HG03442 (cell line): ENCODE measurements around the gene KCNG3.
"Not testable (repeated sequence)": the region's sequence is repeated elsewhere in the genome, so short reads cannot be mapped to it uniquely, and the experiment has no call there.

ENCODE experiments used
- ATAC-seq: cut with Tn5 transposase; IDR thresholded peaks from one replicate; pipeline ENCODE4 v1.9.1; 2021; ENCODE audit warnings: mild to moderate bottlenecking, moderate library complexity; ENCODE audit not compliant: unreplicated experiment

KCNG3 gene

GRCh38 chr2:42435628-42436027 is 58.2 kb downstream of the KCNG3 start:
- ATAC-seq, result no peak

DNA sequence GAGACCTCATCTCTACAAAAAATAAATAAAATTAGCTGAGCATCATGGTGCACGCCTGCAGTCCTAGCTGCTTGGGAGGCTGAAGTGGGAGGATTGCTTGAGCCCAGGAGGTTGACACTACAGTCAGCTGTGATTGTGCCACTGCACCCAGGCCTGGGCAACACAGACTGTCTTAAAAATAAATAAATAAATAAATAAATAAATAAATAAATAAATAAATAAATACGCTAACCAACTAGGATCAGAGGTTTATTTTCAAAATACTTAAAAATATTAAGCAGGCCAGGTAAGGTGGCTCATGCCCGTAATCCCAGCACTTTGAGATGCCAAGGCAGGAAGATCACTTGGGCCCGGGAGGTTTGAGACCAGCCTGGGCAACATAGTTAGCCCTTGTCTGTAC is 63.6 kb downstream of the KCNG3 start:
- ATAC-seq, result no peak

DNA sequence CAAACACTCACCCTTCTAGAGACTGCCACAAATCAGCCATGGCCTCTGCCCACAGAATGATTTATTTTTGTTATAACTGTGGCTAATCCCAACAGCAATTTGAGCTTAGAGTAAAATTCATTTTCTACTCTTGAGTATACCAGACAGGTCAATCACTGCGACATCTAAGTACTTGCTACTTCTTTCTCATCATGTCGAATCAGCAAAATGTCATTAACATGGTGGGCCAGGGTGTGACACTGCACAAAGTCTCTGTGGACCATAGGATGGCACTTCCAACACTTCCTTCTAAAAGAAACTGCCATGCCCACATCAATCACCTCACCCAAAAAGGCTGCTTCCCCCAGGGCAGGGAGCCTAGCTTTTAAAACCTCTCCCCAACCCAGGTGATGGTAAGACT is 64.4 kb downstream of the KCNG3 start:
- no peak for ATAC-seq

DNA sequence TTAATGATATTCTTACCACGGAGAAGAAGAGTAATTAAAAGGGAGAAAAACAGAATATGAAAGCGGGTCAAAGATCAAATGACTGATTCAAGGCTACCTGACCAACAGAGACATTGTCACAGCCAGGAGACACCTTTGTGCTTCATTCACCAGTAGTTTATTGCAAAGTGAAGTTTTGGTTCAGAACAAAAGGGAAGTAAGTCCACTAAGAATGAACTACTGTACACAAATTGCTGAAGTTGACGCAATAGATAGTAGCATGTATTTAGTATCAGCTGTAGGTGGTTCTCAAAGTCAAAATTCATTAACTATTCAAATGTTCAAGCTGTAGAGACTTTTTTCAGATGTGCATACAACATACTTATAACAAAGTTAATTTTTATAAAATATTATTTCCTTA is 68.1 kb downstream of the KCNG3 start:
- no peak for ATAC-seq

GRCh38 chr2:42424033-42424432 is 69.7 kb downstream of the KCNG3 start:
- no peak for ATAC-seq

- ATAC-seq, result no peak
Measured at GRCh38 chr2:42421601-42422239, 72.1 kb downstream of the KCNG3 start.

DNA sequence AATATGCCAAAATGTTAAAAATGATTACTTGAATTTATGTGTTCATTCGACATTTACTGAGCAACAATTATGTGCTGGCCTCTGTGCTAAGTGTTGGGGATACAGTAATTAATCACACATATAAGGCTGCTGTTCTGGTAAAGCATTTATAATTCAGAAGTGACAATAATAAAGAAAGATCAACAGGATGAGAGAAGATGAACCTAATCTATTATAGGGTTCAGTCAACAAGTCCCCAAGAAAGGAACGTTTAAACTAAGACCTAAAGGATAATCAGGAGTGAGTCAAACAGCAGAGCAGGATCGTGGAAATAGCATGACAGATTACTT is 72.7 kb downstream of the KCNG3 start:
- ATAC-seq, result no peak

DNA sequence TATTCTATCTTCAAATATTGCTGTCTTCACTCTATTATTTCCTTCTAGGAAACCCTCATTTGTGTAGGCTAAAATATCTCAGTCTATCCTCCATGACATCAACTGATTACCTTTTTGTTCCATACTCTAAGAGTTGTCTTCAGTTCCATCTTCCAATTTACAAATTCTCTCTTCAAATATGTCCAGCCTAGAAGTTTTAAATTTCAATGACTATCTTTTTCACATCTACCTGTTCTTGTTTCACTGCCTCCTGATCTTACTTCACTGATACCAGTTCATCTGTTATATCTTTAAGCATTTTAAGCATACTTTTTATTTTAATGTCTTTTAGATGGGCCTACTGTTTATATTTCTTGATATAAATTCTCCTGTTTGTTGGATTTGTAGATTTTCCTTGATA is 79.1 kb downstream of the KCNG3 start:
- ATAC-seq, result no peak

DNA sequence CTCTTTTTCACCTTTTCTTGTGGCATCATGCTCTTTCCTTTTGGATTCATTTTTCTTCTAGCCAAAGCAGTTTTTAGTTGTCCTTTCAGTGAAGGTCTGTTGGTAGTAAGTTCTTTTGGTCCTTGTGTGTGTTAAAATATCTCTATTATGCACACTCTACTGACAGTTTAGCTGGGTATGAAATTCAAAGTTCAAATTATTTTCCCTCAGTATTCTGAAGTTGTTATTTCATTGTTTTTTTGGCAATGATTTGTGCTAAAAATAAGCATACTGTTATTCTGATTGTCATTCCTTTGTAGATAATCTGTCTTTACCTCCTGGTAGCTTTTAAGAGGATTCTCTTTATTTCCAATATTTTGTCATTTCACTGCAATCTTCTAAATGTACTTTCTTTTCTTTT is 79.6 kb downstream of the KCNG3 start:
- ATAC-seq, result no peak

GRCh38 chr2:42410742-42411514 is 82.9 kb downstream of the KCNG3 start:
- no peak for ATAC-seq

GRCh38 chr2:42408009-42408408 is 85.8 kb downstream of the KCNG3 start:
- ATAC-seq, result no peak

DNA sequence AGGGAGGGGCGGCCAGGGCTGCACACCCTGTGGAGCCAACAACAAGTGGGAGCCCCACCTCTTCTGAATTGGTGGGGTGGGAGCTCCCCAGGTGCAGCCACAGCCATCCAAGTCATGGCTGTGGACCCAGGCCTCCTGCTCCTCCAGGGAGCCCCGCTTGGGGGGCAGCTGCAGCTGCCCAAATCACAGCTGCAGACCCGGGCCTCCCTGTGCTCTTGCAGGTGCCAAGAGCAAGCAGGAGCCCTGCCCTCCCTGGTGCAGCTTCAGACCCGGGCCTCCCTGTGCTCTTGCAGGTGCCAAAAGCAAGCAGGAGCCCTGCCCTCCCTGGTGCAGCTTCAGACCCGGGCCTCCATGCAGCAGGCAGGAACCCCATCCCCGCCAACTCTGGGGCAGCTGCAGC is 86.3 kb downstream of the KCNG3 start:
- no peak for ATAC-seq

GRCh38 chr2:42404676-42405075 is 89.1 kb downstream of the KCNG3 start:
- ATAC-seq, result no peak

DNA sequence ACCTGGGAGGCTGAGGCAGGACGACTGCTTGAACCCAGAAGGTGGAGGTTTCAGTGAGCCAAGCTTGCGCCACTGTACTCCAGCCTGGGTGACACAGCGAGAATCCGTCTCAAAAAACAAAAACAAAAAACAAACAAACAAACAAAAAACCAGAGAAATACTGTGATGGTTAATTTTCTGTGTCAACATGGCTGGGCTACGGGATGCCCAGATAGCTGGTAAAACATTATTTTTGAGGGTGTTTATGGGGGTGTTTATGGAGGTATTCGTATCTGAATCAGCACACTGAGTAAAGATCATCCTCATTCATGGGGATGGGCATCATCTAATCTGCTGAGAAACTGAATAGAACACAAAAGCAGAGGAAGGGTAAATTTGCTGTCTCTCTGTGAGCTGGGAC is 92.0 kb downstream of the KCNG3 start:
- ATAC-seq, result no peak

- ATAC-seq, result not testable (repeated sequence)
Measured at GRCh38 chr2:42398052-42398451, 95.7 kb downstream of the KCNG3 start.

DNA sequence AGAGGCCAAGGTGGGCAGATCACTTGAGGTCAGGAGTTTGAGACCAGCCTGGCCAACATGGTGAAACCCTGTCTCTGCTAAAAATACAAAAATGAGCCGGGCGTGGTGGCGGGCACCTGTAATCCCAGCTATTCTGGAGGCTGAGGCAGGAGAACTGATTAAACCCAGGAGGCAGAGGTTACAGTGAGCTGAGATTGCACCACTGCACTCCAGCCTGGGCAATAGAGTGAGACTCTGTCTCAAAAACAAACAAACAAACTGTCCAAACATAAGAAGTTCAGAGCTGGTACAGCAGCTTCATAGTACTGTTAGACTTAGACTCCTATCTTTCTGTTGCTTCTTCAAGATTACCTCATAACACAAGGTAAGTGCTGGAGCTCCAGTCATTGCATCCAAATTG is 100.5 kb downstream of the KCNG3 start:
- ATAC-seq, result not testable (repeated sequence)

- ATAC-seq, result no peak
Measured at GRCh38 chr2:42392191-42392590, 101.6 kb downstream of the KCNG3 start.
